Natural killer cell (primary cell): ENCODE results near the gene CXCR5. TPM values are rescaled to one million over a fixed set of nuclear protein-coding genes. Genes with fewer than 3 reads are reported as not detected.

Experiments used
- ATAC-seq, 3 donors: fragments of 150-1000 bp in 2 of 3; fragments of 200-7000 bp in 1 of 3; cut with Tn5 transposase; 1 replicate in 1 of 3; 2 replicates in 2 of 3; pipeline ENCODE4 v1.10.0; 2021; ENCODE audit warnings: mild to moderate bottlenecking in 2 of 3, moderate library complexity in 2 of 3
- DNase-seq, 2 donors: peaks; one replicate each; pipeline versions ENCODE4 v3.0.0 to v3.0.0-alpha.2; 2013 to 2021; ENCODE audit warnings: mixed read lengths in 1 of 2
- H3K27ac ChIP-seq: one replicate; pipeline ENCODE4 v1.5.1; 2013; ENCODE audit warnings: mild to moderate bottlenecking, low read length
- H3K27me3 ChIP-seq: one replicate; pipeline ENCODE4 v1.6.1; 2013; ENCODE audit warnings: low read length; ENCODE audit not compliant: control insufficient read depth, insufficient read depth
- H3K36me3 ChIP-seq: one replicate; pipeline ENCODE4 v1.6.1; 2013; ENCODE audit warnings: low read length; ENCODE audit not compliant: control insufficient read depth, insufficient read depth
- H3K4me1 ChIP-seq: one replicate; pipeline ENCODE4 v1.6.1; 2013; ENCODE audit warnings: low read length; ENCODE audit not compliant: control insufficient read depth, insufficient read depth
- H3K4me3 ChIP-seq: one replicate; pipeline ENCODE4 v1.5.1; 2013; ENCODE audit warnings: low read length
- H3K9me3 ChIP-seq: one replicate; pipeline ENCODE4 v1.6.1; 2013; ENCODE audit warnings: low read length; ENCODE audit not compliant: control insufficient read depth, insufficient read depth
- H3K27ac Mint-ChIP-seq, 2 donors: one replicate each; pipeline ENCODE4 v1.8.0; 2022; ENCODE audit warnings: mild to moderate bottlenecking in 2 of 2, mixed read lengths in 2 of 2, moderate library complexity in 1 of 2
- H3K27me3 Mint-ChIP-seq, 2 donors: one replicate each; pipeline ENCODE4 v1.8.0; 2022; ENCODE audit warnings: low read depth in 2 of 2, mixed read lengths in 2 of 2
- H3K36me3 Mint-ChIP-seq: one replicate; pipeline ENCODE4 v1.8.0; 2022; ENCODE audit warnings: mixed read lengths
- H3K4me1 Mint-ChIP-seq, 2 donors: one replicate each; pipeline ENCODE4 v1.8.0; 2022; ENCODE audit warnings: mixed read lengths in 2 of 2
- H3K4me3 Mint-ChIP-seq: one replicate; pipeline ENCODE4 v1.8.0; 2022; ENCODE audit warnings: mild to moderate bottlenecking, moderate library complexity, mixed read lengths
- H3K9me3 Mint-ChIP-seq, 2 donors: one replicate each; pipeline ENCODE4 v1.8.0; 2022; ENCODE audit warnings: mixed read lengths in 2 of 2
- WGBS: methylation state at CpG from one replicate; pipeline ENCODE4 v1.1.7; 2013; ENCODE audit warnings: missing lambda C conversion rate; ENCODE audit not compliant: insufficient coverage; 5-methylcytosine and 5-hydroxymethylcytosine counted together
- intact Hi-C: fragments of 100-400 bp; cut with micrococcal nuclease; formaldehyde crosslinking; loops from one replicate; pipeline ENCODE4 v1.14.2; 2022
- total RNA-seq, 4 donors: library from RNA; stranded (reverse); fragments of 120-200 nt in 1 of 4; gene quantifications; one replicate each; pipeline versions ENCODE4 v1.2.3 to v1.2.4, GENCODE V29; 2013 to 2022
- TF ChIP-seq, protein P1 (sequence below): fragments of 200-600 bp; IDR thresholded peaks from one replicate; pipeline ENCODE4 v1.8.0; 2022; ENCODE audit warnings: antibody characterized with exemption

The CXCR5 gene
- total RNA-seq, 3 donors from 2014 or later (not counting 1 experiment from before 2014, with no cell fraction given) = 0.56 to 1.3 (median 0.86) TPM

DNA sequence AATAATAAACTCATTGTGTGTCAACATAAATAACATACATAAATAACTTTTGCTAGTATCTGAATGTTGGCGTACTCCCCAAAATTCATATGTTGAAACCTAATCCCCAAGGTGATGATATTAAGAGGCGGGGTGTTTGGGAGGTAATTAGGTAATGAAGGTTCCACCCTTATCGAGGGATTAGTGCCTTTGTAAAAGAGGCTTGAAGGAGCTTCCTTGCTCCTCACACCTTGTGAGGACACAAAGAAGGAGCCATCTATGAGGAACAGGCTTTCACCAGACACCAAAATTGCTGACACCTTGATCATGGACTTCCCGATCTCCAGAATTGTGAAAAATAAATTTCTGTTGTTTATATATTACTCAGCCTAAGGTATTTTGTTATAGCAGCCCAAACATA, 33.9 kb upstream of the CXCR5 start:
- H3K27ac Mint-ChIP-seq = no peak overlapping the region
- no peaks in the 10 kb centered on the region for H3K36me3 Mint-ChIP-seq
- WGBS = 100% methylated on average over 2 of the region's 4 CpGs
- H3K4me3 Mint-ChIP-seq = no peak overlapping the region
- no peaks in the 10 kb centered on the region for H3K36me3 ChIP-seq
- H3K4me1 ChIP-seq = peaks cover 8% of the 10 kb centered on the region
- H3K9me3 ChIP-seq = no peaks in the 10 kb centered on the region
- intact Hi-C loops = no loop called here
- H3K4me3 ChIP-seq = no peak overlapping the region
- ATAC-seq = no peak
- no peaks in the 10 kb centered on the region for H3K27me3 ChIP-seq
- no peaks in the 10 kb centered on the region for H3K27me3 Mint-ChIP-seq
- no peaks in the 10 kb centered on the region for H3K9me3 Mint-ChIP-seq
- TF ChIP-seq, protein P1, sequence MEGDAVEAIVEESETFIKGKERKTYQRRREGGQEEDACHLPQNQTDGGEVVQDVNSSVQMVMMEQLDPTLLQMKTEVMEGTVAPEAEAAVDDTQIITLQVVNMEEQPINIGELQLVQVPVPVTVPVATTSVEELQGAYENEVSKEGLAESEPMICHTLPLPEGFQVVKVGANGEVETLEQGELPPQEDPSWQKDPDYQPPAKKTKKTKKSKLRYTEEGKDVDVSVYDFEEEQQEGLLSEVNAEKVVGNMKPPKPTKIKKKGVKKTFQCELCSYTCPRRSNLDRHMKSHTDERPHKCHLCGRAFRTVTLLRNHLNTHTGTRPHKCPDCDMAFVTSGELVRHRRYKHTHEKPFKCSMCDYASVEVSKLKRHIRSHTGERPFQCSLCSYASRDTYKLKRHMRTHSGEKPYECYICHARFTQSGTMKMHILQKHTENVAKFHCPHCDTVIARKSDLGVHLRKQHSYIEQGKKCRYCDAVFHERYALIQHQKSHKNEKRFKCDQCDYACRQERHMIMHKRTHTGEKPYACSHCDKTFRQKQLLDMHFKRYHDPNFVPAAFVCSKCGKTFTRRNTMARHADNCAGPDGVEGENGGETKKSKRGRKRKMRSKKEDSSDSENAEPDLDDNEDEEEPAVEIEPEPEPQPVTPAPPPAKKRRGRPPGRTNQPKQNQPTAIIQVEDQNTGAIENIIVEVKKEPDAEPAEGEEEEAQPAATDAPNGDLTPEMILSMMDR = no peak
- H3K27ac ChIP-seq = no peak overlapping the region
- no peak for DNase-seq
- H3K4me1 Mint-ChIP-seq = peaks cover 9 to 10% of the 10 kb centered on the region in 2 donors

DNA sequence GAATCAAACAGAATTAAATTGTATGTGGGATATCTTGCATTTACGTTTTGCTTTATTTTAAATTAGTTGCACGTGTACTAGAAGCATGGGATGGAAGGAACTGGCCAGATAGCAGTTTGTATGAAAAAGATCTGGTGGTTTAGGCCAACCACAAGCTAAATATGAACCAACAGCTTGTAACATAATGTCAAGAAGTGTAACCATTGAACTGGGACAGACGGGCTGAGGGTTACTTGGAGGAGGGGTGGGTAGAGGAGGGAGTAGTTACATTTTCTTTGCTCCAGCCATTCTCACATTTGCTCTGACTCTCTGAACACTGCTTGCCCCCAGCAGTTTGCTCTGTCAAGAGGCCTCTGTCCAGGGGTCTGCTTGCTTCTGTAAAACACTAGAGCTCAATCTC, 31.7 kb upstream of the CXCR5 start:
- TF ChIP-seq, protein P1 = no peak
- Histone ChIP-seq H3K4me3 (no peak overlapping the region), H3K9me3 (no peaks in the 10 kb centered on the region), H3K27ac (no peak overlapping the region), H3K4me1 (peaks cover 16% of the 10 kb centered on the region), H3K36me3 (no peaks in the 10 kb centered on the region), H3K27me3 (no peaks in the 10 kb centered on the region)
- H3K4me1 Mint-ChIP-seq = peaks cover 9 to 10% of the 10 kb centered on the region in 2 donors
- no peaks in the 10 kb centered on the region for H3K36me3 Mint-ChIP-seq
- H3K9me3 Mint-ChIP-seq = no peaks in the 10 kb centered on the region
- ATAC-seq = peak in 1 of 3 donors; percentile 40
- H3K27me3 Mint-ChIP-seq = no peaks in the 10 kb centered on the region
- H3K27ac Mint-ChIP-seq = peak overlapping the region in 1 of 2 donors; percentile 66
- 17% methylated on average over 3 of the region's 3 CpGs for WGBS
- intact Hi-C loops = no loop called here
- no peak for DNase-seq
- H3K4me3 Mint-ChIP-seq = no peak overlapping the region

DNA sequence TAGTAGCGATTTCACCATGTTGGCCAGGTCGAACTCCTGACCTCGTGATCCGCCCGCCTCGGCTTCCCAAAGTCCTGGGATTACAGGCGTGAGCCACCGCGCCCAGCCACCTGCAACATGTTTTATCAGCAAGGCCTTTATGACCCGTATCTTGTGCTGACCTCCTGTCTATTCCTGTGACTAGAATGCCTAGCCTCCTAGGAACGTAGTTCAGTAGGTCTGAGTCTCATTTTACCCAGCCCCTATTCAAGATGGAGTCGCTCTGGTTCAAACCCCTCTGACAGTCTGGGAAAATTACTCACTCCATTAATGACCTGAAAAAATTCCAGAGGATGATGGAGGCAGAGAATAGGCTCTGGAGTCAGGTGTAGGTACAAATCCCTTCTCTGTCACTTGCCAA, 30.0 kb upstream of the CXCR5 start:
- H3K27ac ChIP-seq = no peak overlapping the region
- Mint-ChIP-seq H3K27ac (no peak overlapping the region), H3K9me3 (no peaks in the 10 kb centered on the region), H3K4me3 (no peak overlapping the region), H3K36me3 (no peaks in the 10 kb centered on the region), H3K27me3 (no peaks in the 10 kb centered on the region), H3K4me1 (peaks cover 9 to 10% of the 10 kb centered on the region in 2 donors)
- no peaks in the 10 kb centered on the region for H3K27me3 ChIP-seq
- no peak for ATAC-seq
- no peaks in the 10 kb centered on the region for H3K36me3 ChIP-seq
- intact Hi-C loops = no loop called here
- H3K9me3 ChIP-seq = no peaks in the 10 kb centered on the region
- TF ChIP-seq, protein P1 = no peak
- no peak overlapping the region for H3K4me3 ChIP-seq
- WGBS = 97% methylated on average over 12 of the region's 12 CpGs
- no peak for DNase-seq
- peaks cover 16% of the 10 kb centered on the region for H3K4me1 ChIP-seq

DNA sequence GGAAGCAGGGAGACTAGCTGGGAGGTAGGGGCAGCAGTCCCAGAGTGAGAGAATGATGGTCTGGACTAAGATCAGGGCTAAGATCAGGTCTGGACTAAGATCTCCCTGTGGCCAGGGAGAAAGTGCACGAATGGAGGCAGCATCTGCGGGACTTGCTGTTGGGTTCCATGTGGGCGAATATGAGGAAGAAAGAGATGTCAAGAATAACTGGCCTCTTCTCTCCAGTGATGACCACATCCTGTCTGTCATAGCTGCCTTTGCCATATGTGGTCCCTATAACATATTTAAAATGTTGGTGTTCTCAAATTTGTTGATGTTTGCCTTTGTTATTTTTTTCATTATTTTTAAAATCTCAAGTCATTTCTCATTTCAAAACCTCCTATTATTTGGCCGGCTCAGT, 27.4 kb upstream of the CXCR5 start:
- TF ChIP-seq, protein P1 = no peak
- Mint-ChIP-seq H3K4me3 (no peak overlapping the region), H3K27ac (no peak overlapping the region)

More for the DNA sequence above, 27.4 kb upstream of the CXCR5 start:
- Mint-ChIP-seq H3K36me3 (no peaks in the 10 kb centered on the region), H3K9me3 (no peaks in the 10 kb centered on the region), H3K27me3 (no peaks in the 10 kb centered on the region), H3K4me1 (peaks cover 23 to 25% of the 10 kb centered on the region in 2 donors)
- WGBS = 30% methylated on average over 4 of the region's 4 CpGs
- ATAC-seq (peak in 1 of 3 donors; percentile 29), DNase-seq (no peak)
- peaks cover 30% of the 10 kb centered on the region for H3K4me1 ChIP-seq
- no peaks in the 10 kb centered on the region for H3K27me3 ChIP-seq
- no peaks in the 10 kb centered on the region for H3K9me3 ChIP-seq
- no peak overlapping the region for H3K27ac ChIP-seq
- no peak overlapping the region for H3K4me3 ChIP-seq
- intact Hi-C loops = no loop called here
- no peaks in the 10 kb centered on the region for H3K36me3 ChIP-seq
